ENCODE results near the gene LTO1.
"Not testable (repeated sequence)": the region's sequence is repeated elsewhere in the genome, so short reads cannot be mapped to it uniquely, and the experiment has no call there.

LTO1 gene

GRCh38 chr11:69630017-69630416 is 45.1 kb downstream of the LTO1 start:
- no peak for DNase-seq

- DNase-seq: no peak
These were observed 47.6 kb downstream of the LTO1 start for GRCh38 chr11:69627551-69627950.

DNA sequence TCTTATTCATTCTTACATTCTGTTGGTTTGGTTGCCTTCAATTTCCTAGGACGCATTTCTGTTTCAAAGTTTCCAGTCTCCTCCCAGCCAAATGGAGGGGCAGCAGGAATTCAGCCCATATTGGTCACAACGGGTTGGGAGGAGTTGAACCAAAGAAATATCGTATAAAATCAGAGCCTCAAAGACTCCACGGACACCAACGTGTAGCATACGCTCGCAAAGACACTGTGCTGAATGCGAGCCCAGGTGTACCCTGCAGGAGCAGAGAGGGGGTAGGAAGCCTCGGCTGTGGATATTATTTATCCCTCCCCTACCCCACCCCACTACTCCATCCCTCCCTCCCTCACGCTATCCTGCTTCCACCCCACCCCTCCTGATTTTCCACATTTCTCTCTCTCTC is 49.7 kb downstream of the LTO1 start:
- no peak for DNase-seq

GRCh38 chr11:69624293-69624692 is 50.9 kb downstream of the LTO1 start:
- DNase-seq: no peak

- not testable (repeated sequence) for DNase-seq
These were observed 53.0 kb downstream of the LTO1 start for GRCh38 chr11:69622097-69622681.

DNA sequence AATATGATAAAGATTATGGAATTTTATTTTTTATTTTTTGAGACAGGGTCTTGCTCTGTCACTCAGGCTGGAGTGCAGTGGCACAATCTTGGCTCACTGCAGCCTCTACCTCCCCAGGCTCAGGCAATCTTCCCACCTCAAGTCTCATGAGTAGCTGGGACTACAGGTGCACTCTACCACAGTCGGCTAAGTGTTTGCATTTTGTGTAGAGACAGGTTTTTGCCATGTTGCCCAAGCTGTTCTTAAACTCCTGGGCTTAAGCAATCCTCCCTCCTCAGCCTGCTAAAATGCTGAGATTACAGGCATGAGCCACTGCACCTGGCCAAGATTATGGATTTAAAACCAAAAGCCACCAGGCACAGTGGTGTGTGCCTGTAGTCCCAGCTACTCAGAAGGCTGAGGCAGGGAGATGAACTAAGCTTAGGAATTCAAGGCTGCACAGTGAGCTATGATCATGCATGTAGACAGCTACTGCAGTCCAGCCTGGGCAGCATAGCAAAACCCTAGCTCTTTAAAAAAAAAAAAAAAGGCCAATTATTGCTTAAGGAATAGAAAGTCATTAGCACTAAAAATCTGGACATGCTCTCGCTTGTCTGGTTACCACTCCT is 54.4 kb downstream of the LTO1 start:
- DNase-seq: no peak

DNA sequence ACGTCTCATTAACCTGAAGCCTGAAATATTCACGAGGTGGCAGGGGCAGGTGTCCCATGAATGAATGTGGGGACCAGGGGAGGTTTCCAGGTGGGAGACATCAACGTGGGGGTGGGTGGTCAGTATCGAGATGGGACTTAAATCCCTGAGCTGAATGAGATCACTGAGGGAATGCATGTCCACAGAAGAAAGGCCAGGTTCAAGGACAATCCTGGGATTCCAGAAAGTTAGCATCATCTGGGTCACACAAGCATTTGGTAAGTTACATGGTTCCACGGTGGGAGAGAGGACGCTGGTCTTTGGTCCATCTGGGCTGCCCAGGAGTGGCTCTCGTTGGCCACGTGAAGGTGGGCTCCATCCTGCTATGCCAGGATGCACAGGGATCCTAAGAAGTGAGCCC is 56.9 kb downstream of the LTO1 start:
- no peak for DNase-seq

DNA sequence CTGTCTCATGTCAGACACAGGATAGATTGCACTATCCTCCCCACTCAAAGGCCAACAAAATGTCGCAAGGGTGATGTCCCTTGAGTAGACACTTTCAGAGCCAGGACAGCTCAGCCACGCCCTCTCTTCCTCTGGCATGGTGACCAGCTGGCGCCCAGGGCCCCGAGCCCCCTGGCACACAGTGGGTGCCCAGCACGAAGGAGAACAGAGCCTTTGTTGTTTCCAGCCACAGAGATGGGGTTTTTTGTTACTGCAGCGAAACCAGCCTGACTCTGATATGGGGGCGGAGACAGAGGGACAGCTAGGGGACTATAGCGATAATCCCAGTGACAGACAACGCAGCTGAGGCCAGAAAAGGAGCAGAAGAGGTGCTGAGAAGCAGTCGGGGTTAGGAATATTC is 57.5 kb downstream of the LTO1 start:
- DNase-seq: no peak

GRCh38 chr11:69617220-69617619 is 57.9 kb downstream of the LTO1 start:
- no peak for DNase-seq

All from activated CD8-positive, alpha-beta memory T cell treated with anti-CD3 and anti-CD28 coated beads, Interleukin-2, amount 50 U/mL, for 48 hours (primary cell).